KMS-11 (cell line): ENCODE data around the gene DEDD.

Experiments used
- H2AFZ ChIP-seq: fragments of 200-600 bp; sonication (generic); 2 replicates; pipeline ENCODE4 v1.6.1; 2016; ENCODE audit warnings: antibody characterized with exemption, mixed run types, low read depth
- H3K27ac ChIP-seq: fragments of 200-600 bp; sonication (generic); 2 replicates; pipeline ENCODE4 v1.6.1; 2016; ENCODE audit warnings: mild to moderate bottlenecking, mixed run types
- H3K27me3 ChIP-seq: fragments of 200-600 bp; sonication (generic); 2 replicates; pipeline ENCODE4 v1.6.1; 2017; ENCODE audit warnings: mild to moderate bottlenecking, low read depth, mixed run types, moderate library complexity; ENCODE audit not compliant: insufficient read depth
- H3K36me3 ChIP-seq: fragments of 200-600 bp; sonication (generic); 2 replicates; pipeline ENCODE4 v1.6.1; 2017; ENCODE audit warnings: mild to moderate bottlenecking, mixed run types; ENCODE audit not compliant: insufficient read depth
- H3K4me1 ChIP-seq: fragments of 200-600 bp; sonication (generic); 2 replicates; pipeline ENCODE4 v1.6.1; 2016; ENCODE audit warnings: mild to moderate bottlenecking, low read depth, mixed run types; ENCODE audit not compliant: poor library complexity, severe bottlenecking
- H3K4me2 ChIP-seq: fragments of 200-600 bp; sonication (generic); 2 replicates; pipeline ENCODE4 v1.7.0; 2016; ENCODE audit warnings: mild to moderate bottlenecking, mixed run types
- H3K4me3 ChIP-seq: fragments of 200-600 bp; sonication (generic); IDR thresholded peaks from 2 replicates; pipeline ENCODE4 v1.6.1; 2017; ENCODE audit warnings: low read depth, low read length, mixed read lengths; ENCODE audit not compliant: insufficient read depth
- H3K79me2 ChIP-seq: fragments of 200-600 bp; sonication (generic); 2 replicates; pipeline ENCODE4 v1.6.1; 2016; ENCODE audit warnings: low read depth, mixed run types; ENCODE audit not compliant: insufficient read depth
- H3K9ac ChIP-seq: fragments of 200-600 bp; sonication (generic); 2 replicates; pipeline ENCODE4 v1.6.1; 2016; ENCODE audit warnings: mild to moderate bottlenecking, mixed run types
- H4K20me1 ChIP-seq: fragments of 200-600 bp; sonication (generic); 2 replicates; pipeline ENCODE4 v1.6.1; 2016; ENCODE audit warnings: mild to moderate bottlenecking, mixed run types; ENCODE audit not compliant: insufficient read depth
- TF ChIP-seq, protein P1 (sequence below): fragments of 200-600 bp; sonication (generic); conservative IDR thresholded peaks from 2 replicates; pipeline ENCODE4 v1.6.1; 2017; ENCODE audit warnings: low read depth, mild to moderate bottlenecking, antibody characterized with exemption, low read length, moderate library complexity, mixed read lengths

DEDD gene

DNA sequence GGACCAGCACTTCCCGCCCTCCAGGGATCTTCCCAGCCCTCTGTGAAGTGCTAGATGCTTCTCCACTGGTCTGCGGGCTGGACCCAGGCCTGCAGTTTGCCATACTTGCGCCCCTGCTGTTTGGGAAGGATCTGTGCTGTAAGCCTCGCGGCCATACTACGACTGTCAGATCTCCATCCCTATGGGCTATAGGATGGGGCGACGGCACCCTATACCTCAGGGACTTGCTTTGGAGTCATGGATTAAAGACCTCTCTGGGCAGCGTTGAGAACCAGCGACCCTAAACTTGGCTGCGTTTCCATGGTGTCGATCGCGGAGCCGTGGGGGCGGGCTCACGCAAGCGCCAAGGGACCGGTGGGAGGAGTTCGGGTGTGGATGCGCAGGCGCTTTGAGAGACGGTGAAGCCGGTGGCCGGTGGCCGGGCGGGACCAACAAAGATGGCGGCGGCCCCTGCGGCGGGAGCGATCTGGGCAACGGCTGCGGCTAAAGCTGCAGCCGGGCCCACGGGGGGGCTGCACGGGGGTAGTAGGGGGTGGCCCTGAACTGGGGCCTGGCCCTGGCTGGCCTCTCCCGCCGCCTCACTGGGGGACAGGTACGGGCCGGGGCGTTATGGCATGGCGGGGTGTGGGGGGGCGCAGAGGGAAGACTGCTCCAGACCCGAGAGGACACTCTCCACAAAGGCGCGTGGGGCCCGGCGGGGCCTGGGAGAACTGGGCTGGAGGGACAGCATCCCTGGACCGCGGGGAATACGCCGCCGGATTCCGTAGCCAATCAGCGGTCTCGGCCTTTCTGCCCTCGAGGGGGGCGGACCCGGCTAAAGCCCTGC lies 26.8 kb upstream of the DEDD start, which contains the start of gene USP21:
Gene USP21 (plus strand): TSS at position 414 of the 826 bp plus-strand sequence. CDS start 1,141 bp downstream, outside the sequence.
- H4K20me1 ChIP-seq = no peaks in the 10 kb centered on the region
- H3K9ac ChIP-seq = peak within 1 kb of the TSS; percentile 89
- H3K27me3 ChIP-seq = no peaks in the 10 kb centered on the region
- peaks cover 27% of the 10 kb centered on the region for H3K79me2 ChIP-seq
- peak within 1 kb of the TSS; percentile 62 for H2AFZ ChIP-seq
- H3K27ac ChIP-seq = peak within 1 kb of the TSS; percentile 46
- TF ChIP-seq, protein P1, sequence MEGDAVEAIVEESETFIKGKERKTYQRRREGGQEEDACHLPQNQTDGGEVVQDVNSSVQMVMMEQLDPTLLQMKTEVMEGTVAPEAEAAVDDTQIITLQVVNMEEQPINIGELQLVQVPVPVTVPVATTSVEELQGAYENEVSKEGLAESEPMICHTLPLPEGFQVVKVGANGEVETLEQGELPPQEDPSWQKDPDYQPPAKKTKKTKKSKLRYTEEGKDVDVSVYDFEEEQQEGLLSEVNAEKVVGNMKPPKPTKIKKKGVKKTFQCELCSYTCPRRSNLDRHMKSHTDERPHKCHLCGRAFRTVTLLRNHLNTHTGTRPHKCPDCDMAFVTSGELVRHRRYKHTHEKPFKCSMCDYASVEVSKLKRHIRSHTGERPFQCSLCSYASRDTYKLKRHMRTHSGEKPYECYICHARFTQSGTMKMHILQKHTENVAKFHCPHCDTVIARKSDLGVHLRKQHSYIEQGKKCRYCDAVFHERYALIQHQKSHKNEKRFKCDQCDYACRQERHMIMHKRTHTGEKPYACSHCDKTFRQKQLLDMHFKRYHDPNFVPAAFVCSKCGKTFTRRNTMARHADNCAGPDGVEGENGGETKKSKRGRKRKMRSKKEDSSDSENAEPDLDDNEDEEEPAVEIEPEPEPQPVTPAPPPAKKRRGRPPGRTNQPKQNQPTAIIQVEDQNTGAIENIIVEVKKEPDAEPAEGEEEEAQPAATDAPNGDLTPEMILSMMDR = peak; percentile 48; the same call in 1 of the 2 replicates
- no peaks in the 10 kb centered on the region for H3K36me3 ChIP-seq
- H3K4me1 ChIP-seq = peaks cover 37% of the 10 kb centered on the region
- peak within 1 kb of the TSS; percentile 99 for H3K4me3 ChIP-seq
- H3K4me2 ChIP-seq = peak within 1 kb of the TSS; percentile 98

- H3K79me2 ChIP-seq = peaks cover 29% of the 10 kb centered on the region
- TF ChIP-seq, protein P1 = no peak
- peak overlapping the region; percentile 99 for H3K4me3 ChIP-seq
- H3K36me3 ChIP-seq = no peaks in the 10 kb centered on the region
- no peaks in the 10 kb centered on the region for H3K27me3 ChIP-seq
- peak overlapping the region; percentile 89; the same call in 1 of the 2 replicates for H3K9ac ChIP-seq
- peak overlapping the region; percentile 98 for H3K4me2 ChIP-seq
- peak overlapping the region; percentile 62 for H2AFZ ChIP-seq
- no peaks in the 10 kb centered on the region for H4K20me1 ChIP-seq
- peaks cover 37% of the 10 kb centered on the region for H3K4me1 ChIP-seq
- H3K27ac ChIP-seq = peak overlapping the region; percentile 46
Measured at GRCh38 chr1:161158316-161159010, 26.0 kb upstream of the DEDD start.

GRCh38 chr1:161157867-161158266 lies 25.4 kb upstream of the DEDD start:
- H3K36me3 ChIP-seq = no peaks in the 10 kb centered on the region
- H3K4me1 ChIP-seq = peaks cover 40% of the 10 kb centered on the region
- H3K27me3 ChIP-seq = no peaks in the 10 kb centered on the region
- peak overlapping the region; percentile 46; the same call in 1 of the 2 replicates for H3K27ac ChIP-seq
- no peak overlapping the region for H2AFZ ChIP-seq
- peak overlapping the region; percentile 98; the same call in 1 of the 2 replicates for H3K4me2 ChIP-seq
- peaks cover 29% of the 10 kb centered on the region for H3K79me2 ChIP-seq
- H3K9ac ChIP-seq = no peak overlapping the region
- no peak overlapping the region for H3K4me3 ChIP-seq
- TF ChIP-seq, protein P1 = no peak
- H4K20me1 ChIP-seq = no peaks in the 10 kb centered on the region

GRCh38 chr1:161153682-161154337 lies 21.3 kb upstream of the DEDD start, which contains the start of gene UFC1:
UFC1 (plus strand) TSS chr1:161153978; CDS start chr1:161153998, 20 bp downstream.
- H3K4me3 ChIP-seq = peak within 1 kb of the TSS; percentile 99
- peak within 1 kb of the TSS; percentile 78 for H2AFZ ChIP-seq
- H3K79me2 ChIP-seq = peaks cover 19% of the 10 kb centered on the region; the same call in 1 of the 2 replicates
- H3K27me3 ChIP-seq = no peaks in the 10 kb centered on the region
- peaks cover 30% of the 10 kb centered on the region for H3K4me1 ChIP-seq
- H3K9ac ChIP-seq = peak within 1 kb of the TSS; percentile 89
- no peaks in the 10 kb centered on the region for H3K36me3 ChIP-seq
- H3K27ac ChIP-seq = peak within 1 kb of the TSS; percentile 88
- H4K20me1 ChIP-seq = no peaks in the 10 kb centered on the region
- TF ChIP-seq, protein P1 = no peak
- H3K4me2 ChIP-seq = peak within 1 kb of the TSS; percentile 52
